HUES48 (cell line): Measurements from ENCODE around the gene TBC1D2B.

ENCODE experiments used
- H3K27ac ChIP-seq: one replicate; pipeline ENCODE4 v1.7.0; 2013; ENCODE audit warnings: low read depth, low read length, inconsistent platforms
- H3K27me3 ChIP-seq: 2 replicates; pipeline ENCODE4 v1.6.1; 2013; ENCODE audit warnings: mild to moderate bottlenecking, low read length; ENCODE audit not compliant: control insufficient read depth, insufficient read depth
- H3K36me3 ChIP-seq: 2 replicates; pipeline ENCODE4 v1.6.1; 2013; ENCODE audit warnings: low read length; ENCODE audit not compliant: control insufficient read depth, insufficient read depth
- H3K4me1 ChIP-seq: 2 replicates; pipeline ENCODE4 v1.6.1; 2013; ENCODE audit warnings: mild to moderate bottlenecking, low read length; ENCODE audit not compliant: control insufficient read depth, insufficient read depth
- H3K4me3 ChIP-seq: 2 replicates; pipeline ENCODE4 v1.5.1; 2013; ENCODE audit warnings: mild to moderate bottlenecking, low read depth, low read length
- H3K9ac ChIP-seq: 2 replicates; pipeline ENCODE4 v1.6.1; 2013; ENCODE audit warnings: mild to moderate bottlenecking, low read depth, low read length, moderate library complexity
- H3K9me3 ChIP-seq: 2 replicates; pipeline ENCODE4 v1.6.1; 2013; ENCODE audit warnings: low read length; ENCODE audit not compliant: control insufficient read depth, insufficient read depth

The TBC1D2B gene

DNA sequence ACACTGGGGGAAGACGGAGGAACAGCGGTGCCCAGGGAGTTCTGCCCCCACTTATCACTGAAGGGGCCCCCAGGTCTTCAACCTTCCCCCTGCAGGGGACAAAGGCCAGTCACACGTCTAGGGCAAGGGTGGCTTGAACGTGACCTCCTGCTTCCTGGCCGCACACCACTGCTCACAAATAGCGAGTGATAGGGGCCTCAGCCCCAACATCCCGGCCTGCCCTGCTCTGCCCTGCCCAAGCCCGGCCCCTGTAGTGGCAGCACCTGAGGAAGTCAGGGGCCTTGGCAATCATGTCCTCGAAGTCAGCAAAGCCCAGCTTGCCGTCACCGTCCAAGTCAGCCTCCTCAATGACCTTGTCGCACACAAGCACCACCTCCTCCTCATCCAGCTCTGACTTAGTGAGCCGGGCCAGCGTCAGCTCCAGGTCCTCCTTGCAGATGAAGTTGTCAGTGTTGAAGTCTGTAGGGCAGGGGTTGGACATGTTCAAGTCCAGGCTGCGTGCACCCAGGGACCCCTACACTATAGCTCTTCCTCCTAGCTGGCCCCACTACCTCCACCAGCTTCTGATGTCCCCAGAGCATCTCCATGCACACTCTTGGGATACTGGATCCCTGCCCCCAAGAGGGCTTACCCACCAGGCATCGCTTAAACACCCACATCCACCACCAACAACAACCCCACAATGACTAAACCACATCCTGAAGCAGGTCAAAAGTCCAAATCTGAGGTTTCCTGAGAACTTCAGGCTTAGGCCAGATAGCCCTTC, 28.1 kb upstream of the TBC1D2B start:
- Histone ChIP-seq H3K36me3 (no peaks in the 10 kb centered on the region; the same call in 1 of the 2 replicates), H3K4me1 (no peaks in the 10 kb centered on the region), H3K27ac (no peak overlapping the region), H3K4me3 (no peak overlapping the region), H3K9ac (no peak overlapping the region), H3K27me3 (no peaks in the 10 kb centered on the region), H3K9me3 (no peaks in the 10 kb centered on the region)

GRCh38 chr15:78104566-78105475, 27.3 kb upstream of the TBC1D2B start:
- no peaks in the 10 kb centered on the region for H3K9me3 ChIP-seq
- H3K27ac ChIP-seq: no peak overlapping the region
- H3K27me3 ChIP-seq: no peaks in the 10 kb centered on the region
- no peaks in the 10 kb centered on the region for H3K4me1 ChIP-seq
- no peak overlapping the region for H3K4me3 ChIP-seq
- H3K9ac ChIP-seq: no peak overlapping the region
- no peaks in the 10 kb centered on the region; the same call in 1 of the 2 replicates for H3K36me3 ChIP-seq

DNA sequence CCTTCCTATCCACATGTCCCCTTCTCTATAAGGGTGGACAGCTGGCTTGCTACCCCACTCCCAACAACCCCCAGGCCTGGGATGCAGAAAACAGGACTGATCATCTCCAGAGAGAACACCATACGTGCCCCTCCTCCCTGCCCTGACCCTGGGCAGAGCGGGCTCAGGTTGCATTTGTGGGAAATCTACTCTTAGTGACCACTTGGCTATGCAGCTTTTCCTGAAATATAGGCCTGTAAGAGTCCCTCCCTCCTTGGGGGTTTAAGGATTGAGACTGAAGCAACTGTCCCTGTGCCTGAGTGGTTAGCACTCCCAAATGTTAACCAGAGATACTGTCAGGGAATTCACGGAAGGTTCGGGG, 26.6 kb upstream of the TBC1D2B start:
- no peak overlapping the region for H3K9ac ChIP-seq
- H3K36me3 ChIP-seq: no peaks in the 10 kb centered on the region; the same call in 1 of the 2 replicates
- no peak overlapping the region for H3K4me3 ChIP-seq
- H3K4me1 ChIP-seq: no peaks in the 10 kb centered on the region
- H3K9me3 ChIP-seq: no peaks in the 10 kb centered on the region
- H3K27me3 ChIP-seq: no peaks in the 10 kb centered on the region
- H3K27ac ChIP-seq: no peak overlapping the region

DNA sequence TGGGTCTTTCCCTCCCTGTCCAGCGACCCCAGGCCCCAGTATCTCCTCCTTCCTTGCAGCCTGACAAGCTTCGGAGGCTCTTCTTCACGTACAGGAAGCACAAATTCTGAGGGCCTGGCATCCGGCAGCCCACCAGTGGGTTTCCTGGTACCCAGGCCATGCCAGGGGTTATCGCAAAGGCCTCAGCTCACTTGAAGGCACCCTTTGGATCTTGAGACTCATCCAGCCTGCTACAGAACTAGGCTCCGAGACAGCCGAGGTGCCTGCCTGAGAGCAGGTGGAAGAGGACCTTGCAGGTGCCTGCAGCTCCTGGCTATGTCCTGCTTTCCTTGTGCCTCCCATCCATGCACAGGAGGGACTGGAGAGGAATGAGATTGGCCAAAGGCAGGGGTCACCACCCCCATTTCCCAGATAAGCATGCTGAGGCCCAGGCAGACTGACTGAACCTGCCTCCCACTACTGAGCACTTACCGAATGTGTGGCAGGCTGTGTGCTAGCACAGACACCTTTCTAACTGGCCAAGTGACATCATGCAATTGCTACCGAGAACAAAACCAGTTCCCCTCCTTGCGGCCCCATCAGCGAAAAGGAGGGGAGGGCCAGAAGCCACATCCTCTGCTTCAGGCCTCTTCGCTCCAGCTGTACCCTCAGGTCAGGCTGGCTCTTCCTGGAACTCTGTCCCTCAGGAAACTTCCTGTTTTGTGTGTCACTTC, 26.1 kb upstream of the TBC1D2B start:
- Histone ChIP-seq H3K9me3 (no peaks in the 10 kb centered on the region), H3K27me3 (no peaks in the 10 kb centered on the region), H3K27ac (no peak overlapping the region), H3K4me3 (no peak overlapping the region), H3K4me1 (no peaks in the 10 kb centered on the region), H3K36me3 (no peaks in the 10 kb centered on the region; the same call in 1 of the 2 replicates), H3K9ac (no peak overlapping the region)

GRCh38 chr15:78102741-78103140, 25.2 kb upstream of the TBC1D2B start:
- Histone ChIP-seq H3K4me1 (no peaks in the 10 kb centered on the region), H3K9ac (no peak overlapping the region), H3K36me3 (no peaks in the 10 kb centered on the region; the same call in 1 of the 2 replicates), H3K27me3 (no peaks in the 10 kb centered on the region), H3K27ac (no peak overlapping the region), H3K9me3 (no peaks in the 10 kb centered on the region), H3K4me3 (no peak overlapping the region)

DNA sequence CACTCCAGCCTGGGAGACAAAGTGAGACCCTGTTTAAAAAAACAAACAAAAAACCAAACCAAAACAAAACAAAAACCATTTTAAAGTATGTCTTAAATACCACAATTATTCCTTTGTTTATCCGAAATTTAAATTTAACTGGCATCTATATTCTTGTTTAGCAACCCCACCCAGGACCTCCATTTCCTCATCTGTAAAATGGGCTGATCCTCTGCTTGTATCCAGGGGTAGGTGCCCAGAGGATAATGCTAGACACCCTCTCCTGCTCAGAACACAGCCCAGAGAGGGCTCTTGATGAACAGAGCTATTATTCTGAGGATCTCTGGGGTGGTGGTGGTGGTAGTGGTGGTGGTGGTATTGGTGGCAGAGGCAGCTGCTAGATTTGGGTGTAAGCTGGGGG, 24.7 kb upstream of the TBC1D2B start:
- Histone ChIP-seq H3K4me3 (no peak overlapping the region), H3K4me1 (no peaks in the 10 kb centered on the region), H3K36me3 (no peaks in the 10 kb centered on the region; the same call in 1 of the 2 replicates), H3K27ac (no peak overlapping the region), H3K9me3 (no peaks in the 10 kb centered on the region), H3K9ac (no peak overlapping the region), H3K27me3 (no peaks in the 10 kb centered on the region)

GRCh38 chr15:78101423-78102105, 24.1 kb upstream of the TBC1D2B start:
- no peaks in the 10 kb centered on the region for H3K27me3 ChIP-seq
- no peaks in the 10 kb centered on the region; the same call in 1 of the 2 replicates for H3K36me3 ChIP-seq
- no peak overlapping the region for H3K9ac ChIP-seq
- H3K4me3 ChIP-seq: no peak overlapping the region
- H3K27ac ChIP-seq: no peak overlapping the region
- no peaks in the 10 kb centered on the region for H3K9me3 ChIP-seq
- no peaks in the 10 kb centered on the region for H3K4me1 ChIP-seq

- Histone ChIP-seq H3K27me3 (no peaks in the 10 kb centered on the region), H3K4me3 (no peak overlapping the region), H3K9me3 (no peaks in the 10 kb centered on the region), H3K9ac (no peak overlapping the region), H3K27ac (no peak overlapping the region), H3K4me1 (no peaks in the 10 kb centered on the region), H3K36me3 (no peaks in the 10 kb centered on the region; the same call in 1 of the 2 replicates)
Measured at GRCh38 chr15:78100886-78101285, 23.4 kb upstream of the TBC1D2B start.

DNA sequence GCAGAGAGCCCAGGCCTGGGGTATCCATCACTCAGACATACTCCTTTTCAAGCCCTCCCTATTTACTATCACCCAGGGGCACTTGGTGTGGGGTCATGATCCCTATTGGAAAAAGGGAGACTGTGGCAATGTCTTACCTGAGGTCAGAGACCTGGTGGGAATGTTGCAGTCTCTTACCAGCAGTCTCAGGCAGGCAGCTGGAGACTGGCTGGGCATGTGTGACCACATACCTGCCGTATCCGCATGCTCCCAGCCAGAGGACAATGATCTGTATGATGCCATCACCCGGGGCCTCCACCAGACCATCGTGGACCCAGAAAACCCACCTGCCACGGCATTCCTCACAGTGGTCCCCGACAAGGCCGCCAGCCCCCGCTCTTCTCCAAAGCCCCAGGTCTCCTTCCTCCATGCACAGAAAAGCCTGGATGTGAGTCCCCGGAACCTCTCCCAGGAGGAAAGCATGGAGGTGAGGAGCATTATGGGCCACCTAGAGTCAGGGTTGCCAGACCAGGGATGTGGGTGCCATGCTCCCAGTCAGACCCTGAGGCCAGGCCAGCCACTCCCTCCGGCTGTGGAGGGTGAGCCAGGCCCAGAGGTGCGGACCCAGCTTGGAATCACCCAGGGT, 20.7 kb upstream of the TBC1D2B start:
- Histone ChIP-seq H3K36me3 (no peaks in the 10 kb centered on the region), H3K9me3 (no peaks in the 10 kb centered on the region), H3K4me1 (no peaks in the 10 kb centered on the region), H3K27me3 (peaks cover 5% of the 10 kb centered on the region; the same call in 1 of the 2 replicates), H3K4me3 (no peak overlapping the region), H3K9ac (no peak overlapping the region), H3K27ac (no peak overlapping the region)

DNA sequence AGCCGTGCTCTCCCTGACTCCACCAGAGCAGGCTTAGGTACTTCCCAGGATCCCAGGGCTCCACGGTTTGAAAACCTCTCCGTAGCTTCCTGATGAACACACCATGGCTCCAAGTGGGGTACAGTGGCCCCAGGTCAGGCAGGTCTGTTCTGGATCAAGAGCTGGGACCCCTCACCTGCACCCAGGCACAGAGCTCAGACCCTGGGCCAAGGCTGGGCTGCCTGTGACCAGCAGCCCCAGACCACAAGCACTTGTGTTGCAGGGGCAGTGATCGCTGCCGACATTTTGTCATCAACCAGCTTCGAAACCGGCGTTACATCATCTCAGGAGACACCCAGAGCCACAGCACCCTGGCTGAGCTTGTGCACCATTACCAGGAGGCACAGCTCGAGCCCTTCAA, 20.2 kb upstream of the TBC1D2B start:
- Histone ChIP-seq H3K36me3 (no peaks in the 10 kb centered on the region), H3K4me3 (no peak overlapping the region), H3K27me3 (peaks cover 5% of the 10 kb centered on the region; the same call in 1 of the 2 replicates), H3K9ac (no peak overlapping the region), H3K27ac (no peak overlapping the region), H3K9me3 (no peaks in the 10 kb centered on the region), H3K4me1 (no peaks in the 10 kb centered on the region)
